Hepatocyte (in vitro differentiated cells): ENCODE measurements around the gene SEPTIN5. TPM values are rescaled to one million over a fixed set of nuclear protein-coding genes. Genes with fewer than 3 reads are reported as not detected.

ENCODE experiments used
- DNase-seq: peaks from one replicate; pipeline ENCODE4 v3.0.0-alpha.2; 2016; ENCODE audit warnings: low spot score
- H2AFZ ChIP-seq: fragments of 200-600 bp; sonication (generic); 2 replicates; pipeline ENCODE4 v1.6.0; 2016; ENCODE audit warnings: antibody characterized with exemption, mild to moderate bottlenecking
- H3K27ac ChIP-seq: fragments of 200-600 bp; sonication (generic); 2 replicates; pipeline ENCODE4 v1.5.1; 2016; ENCODE audit warnings: mild to moderate bottlenecking
- H3K27me3 ChIP-seq: fragments of 200-600 bp; sonication (generic); 2 replicates; pipeline ENCODE4 v1.6.1; 2016
- H3K36me3 ChIP-seq: fragments of 200-600 bp; sonication (generic); replicated peaks from 2 replicates; pipeline ENCODE4 v1.5.1; 2016; ENCODE audit warnings: low read depth; ENCODE audit not compliant: insufficient read depth
- H3K4me1 ChIP-seq: fragments of 200-600 bp; sonication (generic); 2 replicates; pipeline ENCODE4 v1.5.1; 2016; ENCODE audit warnings: mild to moderate bottlenecking, moderate library complexity; ENCODE audit not compliant: insufficient read depth
- H3K4me2 ChIP-seq: fragments of 200-600 bp; sonication (generic); 2 replicates; pipeline ENCODE4 v1.6.0; 2016
- H3K4me3 ChIP-seq: fragments of 200-600 bp; sonication (generic); 2 replicates; pipeline ENCODE4 v1.5.1; 2016; ENCODE audit warnings: mild to moderate bottlenecking
- H3K79me2 ChIP-seq: fragments of 200-600 bp; sonication (generic); 2 replicates; pipeline ENCODE4 v1.6.0; 2017; ENCODE audit warnings: mild to moderate bottlenecking
- H3K9me2 ChIP-seq: fragments of 200-600 bp; sonication (generic); replicated peaks from 2 replicates; pipeline ENCODE4 v1.6.0; 2017; ENCODE audit warnings: mild to moderate bottlenecking; ENCODE audit not compliant: insufficient read depth
- H3K9me3 ChIP-seq: fragments of 200-600 bp; sonication (generic); 2 replicates; pipeline ENCODE4 v1.5.1; 2016; ENCODE audit warnings: low read depth, mild to moderate bottlenecking
- H4K20me1 ChIP-seq: fragments of 200-600 bp; sonication (generic); 2 replicates; pipeline ENCODE4 v1.6.0; 2016; ENCODE audit warnings: mild to moderate bottlenecking; ENCODE audit not compliant: insufficient read depth, poor library complexity, severe bottlenecking
- CTCF ChIP-seq: fragments of 200-600 bp; sonication (generic); IDR thresholded peaks from 2 replicates; pipeline ENCODE4 v1.5.1; 2016; ENCODE audit warnings: antibody characterized with exemption, mild to moderate bottlenecking; ENCODE audit not compliant: poor library complexity
- EZH2 ChIP-seq: fragments of 200-600 bp; sonication (generic); IDR thresholded peaks from 2 replicates; pipeline ENCODE4 v1.6.1; 2016; ENCODE audit warnings: antibody characterized with exemption, mild to moderate bottlenecking, borderline replicate concordance
- EZH2phosphoT487 ChIP-seq: fragments of 200-600 bp; sonication (generic); IDR thresholded peaks from one replicate; pipeline ENCODE4 v1.6.1; 2018; ENCODE audit warnings: antibody characterized with exemption, mild to moderate bottlenecking, low read depth, moderate library complexity; ENCODE audit not compliant: unreplicated experiment, severe bottlenecking
- WGBS: methylation state at CpG from one replicate; pipeline ENCODE4 v1.1.6; 2016; ENCODE audit warnings: low lambda C conversion rate; ENCODE audit errors: missing lambda C conversion rate; 5-methylcytosine and 5-hydroxymethylcytosine counted together
- polyA plus RNA-seq: library from polyadenylated mRNA; unstranded; fragments of >200 nt; fragmentation: Nextera tagmentation; extraction: Ambion mirVana; gene quantifications from 2 replicates; pipeline ENCODE4 v1.2.1, GENCODE V29; 2016
- total RNA-seq: library from RNA; depleted of rRNA; stranded (reverse); fragments of >200 nt; gene quantifications from 2 replicates; pipeline ENCODE4 v1.2.3, GENCODE V29; 2014

SEPTIN5 gene
- total and polyA plus RNA-seq, 2 experiments from 2014 or later = 9.4 to 10.0 TPM

- Histone ChIP-seq H3K4me1 (peaks cover 4% of the 10 kb centered on the region), H4K20me1 (no peaks in the 10 kb centered on the region), H3K27ac (no peak overlapping the region), H3K4me3 (no peak overlapping the region), H3K27me3 (peaks cover 46% of the 10 kb centered on the region), H3K36me3 (no peaks in the 10 kb centered on the region), H2AFZ (no peak overlapping the region), H3K79me2 (no peaks in the 10 kb centered on the region), H3K9me2 (no peaks in the 10 kb centered on the region), H3K9me3 (no peaks in the 10 kb centered on the region), H3K4me2 (no peak overlapping the region)
- no peak for DNase-seq
- WGBS = 62% methylated on average over 18 of the region's 27 CpGs
- TF ChIP-seq EZH2phosphoT487 (no peak), EZH2 (no peak), CTCF (no peak)
These were observed 36.5 kb downstream of the SEPTIN5 start for GRCh38 chr22:19750507-19751490.

GRCh38 chr22:19751497-19752245, 37.4 kb downstream of the SEPTIN5 start:
- Histone ChIP-seq H3K4me1 (peaks cover 5% of the 10 kb centered on the region), H4K20me1 (no peaks in the 10 kb centered on the region), H2AFZ (no peak overlapping the region), H3K79me2 (no peaks in the 10 kb centered on the region), H3K4me3 (no peak overlapping the region), H3K27me3 (peaks cover 55% of the 10 kb centered on the region), H3K36me3 (no peaks in the 10 kb centered on the region), H3K9me3 (no peaks in the 10 kb centered on the region), H3K27ac (no peak overlapping the region), H3K4me2 (no peak overlapping the region), H3K9me2 (no peaks in the 10 kb centered on the region)
- DNase-seq = no peak
- WGBS = 93% methylated on average over 14 of the region's 14 CpGs
- TF ChIP-seq EZH2 = no peak
- TF ChIP-seq CTCF = no peak
- TF ChIP-seq EZH2phosphoT487 = no peak

GRCh38 chr22:19753090-19753842, 39.0 kb downstream of the SEPTIN5 start:
- H3K27me3 ChIP-seq = peaks cover 71% of the 10 kb centered on the region
- H3K4me1 ChIP-seq = peaks cover 10% of the 10 kb centered on the region
- H3K4me3 ChIP-seq = no peak overlapping the region
- H4K20me1 ChIP-seq = no peaks in the 10 kb centered on the region
- H3K4me2 ChIP-seq = no peak overlapping the region
- H2AFZ ChIP-seq = no peak overlapping the region
- H3K79me2 ChIP-seq = no peaks in the 10 kb centered on the region
- DNase-seq = no peak
- no peak overlapping the region for H3K27ac ChIP-seq
- H3K9me3 ChIP-seq = no peaks in the 10 kb centered on the region
- TF ChIP-seq CTCF (no peak), EZH2 (no peak), EZH2phosphoT487 (no peak)
- 83% methylated on average over 10 of the region's 10 CpGs for WGBS
- no peaks in the 10 kb centered on the region for H3K36me3 ChIP-seq
- H3K9me2 ChIP-seq = no peaks in the 10 kb centered on the region
